ENCODE data around the gene DNAH14. TPM values are rescaled to one million over a fixed set of nuclear protein-coding genes. Genes with fewer than 3 reads are reported as not detected.

The DNAH14 gene
- total and polyA plus RNA-seq, 9 of the 15 experiments (the other 6 are each of a cell fraction or from before 2014, with no cell fraction given) = 58.4 to 142 (median 98.4) TPM

DNA sequence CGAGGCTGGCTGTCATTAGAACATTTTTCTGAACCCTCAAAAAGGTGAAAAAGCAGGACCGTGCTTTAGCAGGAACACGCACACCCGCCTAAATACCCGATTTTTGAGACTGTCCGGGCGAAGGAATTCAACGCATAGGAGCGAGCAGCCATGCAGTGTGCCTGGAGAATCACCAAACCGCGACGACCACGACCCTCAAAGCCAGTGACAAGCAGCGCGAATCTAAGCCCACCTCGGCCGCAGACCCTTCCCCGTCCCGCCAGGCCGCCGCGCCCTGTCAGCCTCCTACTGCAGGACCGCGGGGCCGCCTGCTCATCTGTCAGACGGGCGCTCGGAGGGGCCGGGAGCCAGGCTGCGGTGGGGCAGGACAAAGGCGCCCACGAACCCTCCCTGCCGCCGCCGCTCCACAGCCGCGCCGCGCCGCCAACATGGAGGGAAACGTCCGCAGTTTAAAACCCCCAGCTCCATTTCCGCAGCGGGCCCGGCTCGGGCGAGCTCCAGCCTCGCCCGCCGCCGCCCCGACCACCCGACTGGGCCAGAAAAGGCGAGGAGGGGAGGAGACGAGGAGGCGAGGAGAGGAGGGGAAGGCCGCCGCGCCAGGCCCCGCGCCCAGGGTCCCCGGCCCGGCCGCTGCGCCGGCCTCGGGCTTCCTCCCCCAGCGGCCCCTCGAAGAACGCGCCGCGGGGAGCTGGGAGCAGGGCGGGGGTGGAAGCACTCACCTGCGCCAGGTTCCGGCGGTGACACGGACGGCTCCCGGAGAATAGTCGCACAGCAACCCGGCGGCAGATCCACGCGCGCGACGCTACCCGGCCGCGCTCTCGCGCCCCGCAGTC is 498.0 kb downstream of the DNAH14 start, which contains the start of gene LBR (continued):
- TF ChIP-seq TAF15 (IDR thresholded peaks at IDR 0.05; ENCODE audit: low read depth, low read length) (no peak), NR4A1 (CRISPR knock-in tag; IDR thresholded peaks at IDR 0.05) (0 out of 2 replicates have a peak, but pooled peaks have one; percentile 57), NR4A1 (tag; IDR thresholded peaks at IDR 0.05) (no peak), HDAC2 (IDR thresholded peaks at IDR 0.05) (no peak), POLR2A (conservative IDR thresholded peaks at IDR 0.05) (peak; percentile 62; the same call in 1 of the 2 replicates), ZNF717 (CRISPR knock-in tag; IDR thresholded peaks at IDR 0.05) (no peak), RBBP5 (IDR thresholded peaks at IDR 0.05; ENCODE audit: borderline replicate concordance, insufficient read depth, low read length, poor library complexity, severe bottlenecking) (peak; percentile 72), CCNT2 (IDR thresholded peaks at IDR 0.05; ENCODE audit: borderline replicate concordance, extremely low read depth, insufficient read length, low read depth, low read length) (peak; percentile 4), ZNF699 (CRISPR knock-in tag; IDR thresholded peaks at IDR 0.05; ENCODE audit: insufficient replicate concordance) (no peak), ETV6 (IDR thresholded peaks at IDR 0.05; ENCODE audit: borderline replicate concordance in 1 of 2, low read depth in 2 of 2, low read length in 1 of 2) (no peak), ETV6 (CRISPR knock-in tag; IDR thresholded peaks at IDR 0.05; ENCODE audit: borderline replicate concordance) (no peak), MED1 (CRISPR knock-in tag; IDR thresholded peaks at IDR 0.05; ENCODE audit: borderline replicate concordance) (no peak)
- TF ChIP-seq, protein P1, sequence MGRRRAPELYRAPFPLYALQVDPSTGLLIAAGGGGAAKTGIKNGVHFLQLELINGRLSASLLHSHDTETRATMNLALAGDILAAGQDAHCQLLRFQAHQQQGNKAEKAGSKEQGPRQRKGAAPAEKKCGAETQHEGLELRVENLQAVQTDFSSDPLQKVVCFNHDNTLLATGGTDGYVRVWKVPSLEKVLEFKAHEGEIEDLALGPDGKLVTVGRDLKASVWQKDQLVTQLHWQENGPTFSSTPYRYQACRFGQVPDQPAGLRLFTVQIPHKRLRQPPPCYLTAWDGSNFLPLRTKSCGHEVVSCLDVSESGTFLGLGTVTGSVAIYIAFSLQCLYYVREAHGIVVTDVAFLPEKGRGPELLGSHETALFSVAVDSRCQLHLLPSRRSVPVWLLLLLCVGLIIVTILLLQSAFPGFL (CRISPR knock-in tag; IDR thresholded peaks at IDR 0.05) = no peak; the same call in 1 of the 2 replicates
- TF ChIP-seq, protein P2, sequence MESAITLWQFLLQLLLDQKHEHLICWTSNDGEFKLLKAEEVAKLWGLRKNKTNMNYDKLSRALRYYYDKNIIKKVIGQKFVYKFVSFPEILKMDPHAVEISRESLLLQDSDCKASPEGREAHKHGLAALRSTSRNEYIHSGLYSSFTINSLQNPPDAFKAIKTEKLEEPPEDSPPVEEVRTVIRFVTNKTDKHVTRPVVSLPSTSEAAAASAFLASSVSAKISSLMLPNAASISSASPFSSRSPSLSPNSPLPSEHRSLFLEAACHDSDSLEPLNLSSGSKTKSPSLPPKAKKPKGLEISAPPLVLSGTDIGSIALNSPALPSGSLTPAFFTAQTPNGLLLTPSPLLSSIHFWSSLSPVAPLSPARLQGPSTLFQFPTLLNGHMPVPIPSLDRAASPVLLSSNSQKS (CRISPR knock-in tag; IDR thresholded peaks at IDR 0.05) = 0 out of 2 replicates have a peak, but pooled peaks have one; percentile 38
- TF ChIP-seq, protein P3, sequence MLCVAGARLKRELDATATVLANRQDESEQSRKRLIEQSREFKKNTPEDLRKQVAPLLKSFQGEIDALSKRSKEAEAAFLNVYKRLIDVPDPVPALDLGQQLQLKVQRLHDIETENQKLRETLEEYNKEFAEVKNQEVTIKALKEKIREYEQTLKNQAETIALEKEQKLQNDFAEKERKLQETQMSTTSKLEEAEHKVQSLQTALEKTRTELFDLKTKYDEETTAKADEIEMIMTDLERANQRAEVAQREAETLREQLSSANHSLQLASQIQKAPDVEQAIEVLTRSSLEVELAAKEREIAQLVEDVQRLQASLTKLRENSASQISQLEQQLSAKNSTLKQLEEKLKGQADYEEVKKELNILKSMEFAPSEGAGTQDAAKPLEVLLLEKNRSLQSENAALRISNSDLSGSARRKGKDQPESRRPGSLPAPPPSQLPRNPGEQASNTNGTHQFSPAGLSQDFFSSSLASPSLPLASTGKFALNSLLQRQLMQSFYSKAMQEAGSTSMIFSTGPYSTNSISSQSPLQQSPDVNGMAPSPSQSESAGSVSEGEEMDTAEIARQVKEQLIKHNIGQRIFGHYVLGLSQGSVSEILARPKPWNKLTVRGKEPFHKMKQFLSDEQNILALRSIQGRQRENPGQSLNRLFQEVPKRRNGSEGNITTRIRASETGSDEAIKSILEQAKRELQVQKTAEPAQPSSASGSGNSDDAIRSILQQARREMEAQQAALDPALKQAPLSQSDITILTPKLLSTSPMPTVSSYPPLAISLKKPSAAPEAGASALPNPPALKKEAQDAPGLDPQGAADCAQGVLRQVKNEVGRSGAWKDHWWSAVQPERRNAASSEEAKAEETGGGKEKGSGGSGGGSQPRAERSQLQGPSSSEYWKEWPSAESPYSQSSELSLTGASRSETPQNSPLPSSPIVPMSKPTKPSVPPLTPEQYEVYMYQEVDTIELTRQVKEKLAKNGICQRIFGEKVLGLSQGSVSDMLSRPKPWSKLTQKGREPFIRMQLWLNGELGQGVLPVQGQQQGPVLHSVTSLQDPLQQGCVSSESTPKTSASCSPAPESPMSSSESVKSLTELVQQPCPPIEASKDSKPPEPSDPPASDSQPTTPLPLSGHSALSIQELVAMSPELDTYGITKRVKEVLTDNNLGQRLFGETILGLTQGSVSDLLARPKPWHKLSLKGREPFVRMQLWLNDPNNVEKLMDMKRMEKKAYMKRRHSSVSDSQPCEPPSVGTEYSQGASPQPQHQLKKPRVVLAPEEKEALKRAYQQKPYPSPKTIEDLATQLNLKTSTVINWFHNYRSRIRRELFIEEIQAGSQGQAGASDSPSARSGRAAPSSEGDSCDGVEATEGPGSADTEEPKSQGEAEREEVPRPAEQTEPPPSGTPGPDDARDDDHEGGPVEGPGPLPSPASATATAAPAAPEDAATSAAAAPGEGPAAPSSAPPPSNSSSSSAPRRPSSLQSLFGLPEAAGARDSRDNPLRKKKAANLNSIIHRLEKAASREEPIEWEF (CRISPR knock-in tag; IDR thresholded peaks at IDR 0.05) = no peak
- TF ChIP-seq, protein P4, sequence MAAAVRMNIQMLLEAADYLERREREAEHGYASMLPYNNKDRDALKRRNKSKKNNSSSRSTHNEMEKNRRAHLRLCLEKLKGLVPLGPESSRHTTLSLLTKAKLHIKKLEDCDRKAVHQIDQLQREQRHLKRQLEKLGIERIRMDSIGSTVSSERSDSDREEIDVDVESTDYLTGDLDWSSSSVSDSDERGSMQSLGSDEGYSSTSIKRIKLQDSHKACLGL (CRISPR knock-in tag; IDR thresholded peaks at IDR 0.05; ENCODE audit: borderline replicate concordance, poor library complexity, severe bottlenecking) = peak; percentile 17
- TF ChIP-seq, protein P5, sequence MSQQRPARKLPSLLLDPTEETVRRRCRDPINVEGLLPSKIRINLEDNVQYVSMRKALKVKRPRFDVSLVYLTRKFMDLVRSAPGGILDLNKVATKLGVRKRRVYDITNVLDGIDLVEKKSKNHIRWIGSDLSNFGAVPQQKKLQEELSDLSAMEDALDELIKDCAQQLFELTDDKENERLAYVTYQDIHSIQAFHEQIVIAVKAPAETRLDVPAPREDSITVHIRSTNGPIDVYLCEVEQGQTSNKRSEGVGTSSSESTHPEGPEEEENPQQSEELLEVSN (IDR thresholded peaks at IDR 0.05; ENCODE audit: borderline replicate concordance in 1 of 2, extremely low read depth in 1 of 2, insufficient read depth in 1 of 2, insufficient read length in 1 of 2, low read depth in 1 of 2, low read length in 1 of 2, poor library complexity in 1 of 2, severe bottlenecking in 1 of 2) = peak; percentile 4 to 31

Data from K562 (cell line).